GM10847 (cell line): ENCODE measurements around the gene EMILIN2.

Source experiments
- POLR2A ChIP-seq: IDR thresholded peaks from 2 replicates; pipeline ENCODE4 v1.6.1; 2011; ENCODE audit not compliant: insufficient read length; ENCODE audit errors: extremely low read depth

Gene EMILIN2

GRCh38 chr18:2890606-2891005 lies 43.8 kb downstream of the EMILIN2 start:
- no peak for TF ChIP-seq POLR2A

GRCh38 chr18:2891526-2892431 lies 45.0 kb downstream of the EMILIN2 start:
- no peak for TF ChIP-seq POLR2A

GRCh38 chr18:2893056-2893455 lies 46.2 kb downstream of the EMILIN2 start:
- no peak for TF ChIP-seq POLR2A

GRCh38 chr18:2893676-2894075 lies 46.9 kb downstream of the EMILIN2 start:
- no peak for TF ChIP-seq POLR2A

- no peak for TF ChIP-seq POLR2A
Measured at GRCh38 chr18:2894131-2894840, 47.5 kb downstream of the EMILIN2 start.

GRCh38 chr18:2894841-2895370 lies 48.1 kb downstream of the EMILIN2 start:
- no peak for TF ChIP-seq POLR2A

- TF ChIP-seq POLR2A = no peak
Measured at GRCh38 chr18:2895391-2895790, 48.6 kb downstream of the EMILIN2 start.

GRCh38 chr18:2896990-2897389 lies 50.2 kb downstream of the EMILIN2 start:
- TF ChIP-seq POLR2A = no peak

GRCh38 chr18:2897448-2898185 lies 50.8 kb downstream of the EMILIN2 start:
- TF ChIP-seq POLR2A = no peak

- TF ChIP-seq POLR2A = no peak
Measured at GRCh38 chr18:2898186-2898640, 51.4 kb downstream of the EMILIN2 start.

- TF ChIP-seq POLR2A = no peak
Measured at GRCh38 chr18:2900684-2901422, 54.0 kb downstream of the EMILIN2 start.

- no peak for TF ChIP-seq POLR2A
Measured at GRCh38 chr18:2901423-2901985, 54.7 kb downstream of the EMILIN2 start.

- no peak for TF ChIP-seq POLR2A
Measured at GRCh38 chr18:2902327-2902726, 55.5 kb downstream of the EMILIN2 start.

- no peak for TF ChIP-seq POLR2A
Measured at GRCh38 chr18:2903006-2903405, 56.2 kb downstream of the EMILIN2 start.
